Testis (tissue), 3 donors: ENCODE results near the gene BAIAP2. TPM values are rescaled to one million over a fixed set of nuclear protein-coding genes. Genes with fewer than 3 reads are reported as not detected.

Experiments
- DNase-seq: peaks from one replicate; pipeline ENCODE4 v3.0.0-alpha.2; 2019
- H3K27ac ChIP-seq, 2 donors: fragments of 200-600 bp; sonication (generic); one replicate each; pipeline ENCODE4 v1.5.1; 2019
- H3K27me3 ChIP-seq: fragments of 200-600 bp; sonication (generic); one replicate; pipeline ENCODE4 v1.5.1; 2019
- H3K36me3 ChIP-seq: fragments of 200-600 bp; sonication (generic); one replicate; pipeline ENCODE4 v1.5.1; 2017; ENCODE audit warnings: low read depth; ENCODE audit errors: missing control alignments
- H3K4me1 ChIP-seq: fragments of 200-600 bp; sonication (generic); one replicate; pipeline ENCODE4 v1.5.1; 2019
- H3K4me3 ChIP-seq, 2 donors: fragments of 200-600 bp; sonication (generic); one replicate each; pipeline ENCODE4 v1.5.1; 2017 to 2019
- H3K9me3 ChIP-seq: fragments of 200-600 bp; sonication (generic); one replicate; pipeline ENCODE4 v1.5.1; 2017
- CTCF ChIP-seq, 3 experiments: fragments of 450-650 bp in 2 of 3; fragments of 200-600 bp in 1 of 3; sonication (generic) in 1 of 3; IDR thresholded peaks; one replicate each; pipeline ENCODE4 v1.5.1; 2016 to 2019; ENCODE audit warnings: antibody characterized with exemption in 3 of 3, mild to moderate bottlenecking in 2 of 3, moderate library complexity in 1 of 3
- POLR2A ChIP-seq: fragments of 450-650 bp; IDR thresholded peaks from one replicate; pipeline ENCODE4 v1.6.1; 2017; ENCODE audit warnings: antibody characterized with exemption, mild to moderate bottlenecking, moderate library complexity
- WGBS, 2 donors: methylation state at CpG; one replicate each; pipeline ENCODE4 v1.1.5; 2018; 5-methylcytosine and 5-hydroxymethylcytosine counted together
- intact Hi-C: fragments of 100-400 bp; cut with DNase I; formaldehyde crosslinking; loops from one replicate; pipeline ENCODE4 v1.15.1; 2023; ENCODE audit warnings: low total_unique reads
- polyA plus RNA-seq: library from polyadenylated mRNA; stranded (reverse); fragments of 350-450 nt; fragmentation: Illumina TruSeq; extraction: RNeasy Lipid Tissue Mini Kit (QIAGEN cat#74804); gene quantifications from one replicate; pipeline ENCODE4 v1.2.3, GENCODE V29; 2014; ENCODE audit warnings: low read depth, low replicate concordance; ENCODE audit not compliant: insufficient read depth
- total RNA-seq, 2 donors: library from RNA; depleted of rRNA; stranded (reverse); fragments of >200 nt; gene quantifications; one replicate each; pipeline ENCODE4 v1.2.3, GENCODE V29; 2016

BAIAP2 gene
- total and polyA plus RNA-seq, 3 donors from 2014 or later = 36.7 to 67.5 (median 67.3) TPM

- Histone ChIP-seq H3K36me3 (no peaks in the 10 kb centered on the region), H3K4me3 (no peak overlapping the region), H3K4me1 (peaks cover 16% of the 10 kb centered on the region), H3K9me3 (no peaks in the 10 kb centered on the region), H3K27me3 (no peaks in the 10 kb centered on the region), H3K27ac (no peak overlapping the region)
- no peak for DNase-seq
- intact Hi-C loops = no loop called here
- WGBS, 2 donors = 90 to 91% methylated on average over 14 to 34 of the region's 34 CpGs
- TF ChIP-seq POLR2A = no peak
- no peak for TF ChIP-seq CTCF (IDR thresholded peaks at IDR 0.05)
Measured at GRCh38 chr17:81032641-81033480, 2.1 kb upstream of the BAIAP2 start.

- intact Hi-C loops = no loop called here
- H3K9me3 ChIP-seq = no peaks in the 10 kb centered on the region
- peak overlapping the region; percentile 30 to 71 for H3K4me3 ChIP-seq
- peaks cover 24% of the 10 kb centered on the region for H3K4me1 ChIP-seq
- no peak for DNase-seq
- 26 to 41% methylated on average over 22 of the region's 22 CpGs for WGBS, 2 donors
- no peaks in the 10 kb centered on the region for H3K27me3 ChIP-seq
- H3K36me3 ChIP-seq = no peaks in the 10 kb centered on the region
- no peak for TF ChIP-seq POLR2A
- no peak for TF ChIP-seq CTCF (IDR thresholded peaks at IDR 0.05)
- H3K27ac ChIP-seq = no peak overlapping the region
Measured at GRCh38 chr17:81033535-81034167, 1.3 kb upstream of the BAIAP2 start.

- Histone ChIP-seq H3K4me1 (peaks cover 26% of the 10 kb centered on the region), H3K36me3 (no peaks in the 10 kb centered on the region), H3K27me3 (no peaks in the 10 kb centered on the region), H3K27ac (no peak overlapping the region), H3K9me3 (no peaks in the 10 kb centered on the region), H3K4me3 (peak overlapping the region; percentile 30 to 71)
- intact Hi-C loops = no loop called here
- DNase-seq = no peak
- 2 to 3% methylated on average over 23 to 48 of the region's 49 CpGs for WGBS, 2 donors
- TF ChIP-seq POLR2A (no peak), CTCF (IDR thresholded peaks at IDR 0.05) (no peak)
Measured at GRCh38 chr17:81034168-81034777, 678 bp upstream of the BAIAP2 start.

GRCh38 chr17:81035521-81036196 is 708 bp downstream of the BAIAP2 start:
- Histone ChIP-seq H3K27me3 (no peaks in the 10 kb centered on the region), H3K4me3 (peak overlapping the region in 1 of 2 donors; percentile 65), H3K9me3 (no peaks in the 10 kb centered on the region), H3K4me1 (peaks cover 34% of the 10 kb centered on the region), H3K36me3 (no peaks in the 10 kb centered on the region), H3K27ac (no peak overlapping the region)
- TF ChIP-seq POLR2A = no peak
- TF ChIP-seq CTCF (IDR thresholded peaks at IDR 0.05) = no peak
- WGBS, 2 donors = 28 to 29% methylated on average over 16 to 51 of the region's 66 CpGs
- intact Hi-C loops = no loop called here
- no peak for DNase-seq
